NT2/D1 (cell line): ENCODE measurements around the gene CCDC196.
A peak's percentile ranks its signal among the peaks of the same experiment; 100 is the strongest.

Source experiments
- DNase-seq: peaks from one replicate; pipeline ENCODE4 v3.0.0-alpha.2; 2011; ENCODE audit warnings: low read depth, low spot score
- H3K27me3 ChIP-seq: 2 replicates; pipeline ENCODE4 v1.6.0; 2011; ENCODE audit warnings: mild to moderate bottlenecking; ENCODE audit not compliant: insufficient read length, insufficient read depth
- H3K36me3 ChIP-seq: 2 replicates; pipeline ENCODE4 v1.6.1; 2011; ENCODE audit warnings: mild to moderate bottlenecking, low read length, mixed read lengths; ENCODE audit not compliant: insufficient read depth, insufficient read length
- H3K4me1 ChIP-seq: 2 replicates; pipeline ENCODE4 v1.5.1; 2011; ENCODE audit not compliant: insufficient read depth, insufficient read length
- H3K4me3 ChIP-seq: 2 replicates; pipeline ENCODE4 v1.5.1; 2011; ENCODE audit warnings: low read depth; ENCODE audit not compliant: insufficient read length
- H3K9ac ChIP-seq: 2 replicates; pipeline ENCODE4 v1.6.0; 2011; ENCODE audit warnings: low read depth; ENCODE audit not compliant: insufficient read length
- H3K9me3 ChIP-seq: 2 replicates; pipeline ENCODE4 v1.5.1; 2011; ENCODE audit warnings: mild to moderate bottlenecking, low read length; ENCODE audit not compliant: insufficient read depth
- SUZ12 ChIP-seq: IDR thresholded peaks from 2 replicates; pipeline ENCODE4 v1.6.1; 2011; ENCODE audit not compliant: insufficient read length, insufficient read depth; ENCODE audit errors: extremely low read depth
- YY1 ChIP-seq: IDR thresholded peaks from 2 replicates; pipeline ENCODE4 v1.6.1; 2011; ENCODE audit not compliant: insufficient read length, insufficient read depth
- ZNF274 ChIP-seq: IDR thresholded peaks from 2 replicates; pipeline ENCODE4 v1.6.1; 2011; ENCODE audit warnings: mild to moderate bottlenecking, low read depth, low read length

The CCDC196 gene

GRCh38 chr14:66507722-66508546 lies 21.8 kb downstream of the CCDC196 start, which contains the start of gene GPHN:
Gene GPHN (plus strand): TSS chr14:66508147.
- TF ChIP-seq ZNF274 (no peak), YY1 (no peak), SUZ12 (no peak)
- Histone ChIP-seq H3K9ac (peak within 1 kb of the TSS; percentile 91), H3K9me3 (no peaks in the 10 kb centered on the region), H3K4me1 (no peaks in the 10 kb centered on the region), H3K4me3 (peak within 1 kb of the TSS; percentile 76), H3K27me3 (peaks cover 26% of the 10 kb centered on the region), H3K36me3 (no peaks in the 10 kb centered on the region)
- peak; percentile 87 for DNase-seq

GRCh38 chr14:66508547-66508845 lies 22.3 kb downstream of the CCDC196 start:
- H3K9ac ChIP-seq = peak overlapping the region; percentile 91
- TF ChIP-seq YY1 = peak; percentile 40
- no peak for TF ChIP-seq SUZ12
- H3K4me1 ChIP-seq = no peaks in the 10 kb centered on the region
- no peak for DNase-seq
- peak overlapping the region; percentile 76 for H3K4me3 ChIP-seq
- H3K9me3 ChIP-seq = no peaks in the 10 kb centered on the region
- H3K36me3 ChIP-seq = no peaks in the 10 kb centered on the region
- peaks cover 26% of the 10 kb centered on the region for H3K27me3 ChIP-seq

- TF ChIP-seq SUZ12 (no peak), YY1 (no peak), ZNF274 (no peak)
- Histone ChIP-seq H3K36me3 (no peaks in the 10 kb centered on the region), H3K9ac (peak overlapping the region; percentile 91), H3K4me1 (no peaks in the 10 kb centered on the region), H3K9me3 (no peaks in the 10 kb centered on the region), H3K4me3 (peak overlapping the region; percentile 76), H3K27me3 (peaks cover 26% of the 10 kb centered on the region)
- DNase-seq = no peak
These were observed 22.9 kb downstream of the CCDC196 start for GRCh38 chr14:66508846-66509621.

- Histone ChIP-seq H3K9ac (no peak overlapping the region), H3K9me3 (no peaks in the 10 kb centered on the region), H3K4me3 (no peak overlapping the region), H3K27me3 (peaks cover 26% of the 10 kb centered on the region), H3K36me3 (no peaks in the 10 kb centered on the region), H3K4me1 (no peaks in the 10 kb centered on the region)
- DNase-seq = no peak
- no peak for TF ChIP-seq SUZ12
- no peak for TF ChIP-seq YY1
- no peak for TF ChIP-seq ZNF274
These were observed 23.7 kb downstream of the CCDC196 start for GRCh38 chr14:66509874-66510273.

- TF ChIP-seq ZNF274 (no peak), YY1 (no peak), SUZ12 (no peak)
- Histone ChIP-seq H3K27me3 (peaks cover 26% of the 10 kb centered on the region), H3K4me1 (no peaks in the 10 kb centered on the region), H3K9me3 (no peaks in the 10 kb centered on the region), H3K9ac (no peak overlapping the region), H3K36me3 (no peaks in the 10 kb centered on the region), H3K4me3 (no peak overlapping the region)
- no peak for DNase-seq
These were observed 25.7 kb downstream of the CCDC196 start for GRCh38 chr14:66511849-66512248.

GRCh38 chr14:66514213-66514612 lies 28.0 kb downstream of the CCDC196 start:
- Histone ChIP-seq H3K4me3 (no peak overlapping the region), H3K4me1 (no peaks in the 10 kb centered on the region), H3K27me3 (peaks cover 21% of the 10 kb centered on the region), H3K9ac (no peak overlapping the region), H3K9me3 (no peaks in the 10 kb centered on the region), H3K36me3 (no peaks in the 10 kb centered on the region)
- TF ChIP-seq ZNF274 (no peak), SUZ12 (no peak)
- no peak for DNase-seq

GRCh38 chr14:66530526-66530925 lies 44.4 kb downstream of the CCDC196 start:
- Histone ChIP-seq H3K9me3 (no peaks in the 10 kb centered on the region), H3K27me3 (no peaks in the 10 kb centered on the region), H3K9ac (no peak overlapping the region), H3K4me1 (no peaks in the 10 kb centered on the region), H3K36me3 (no peaks in the 10 kb centered on the region), H3K4me3 (no peak overlapping the region)
- TF ChIP-seq YY1 (no peak), SUZ12 (no peak), ZNF274 (no peak)
- no peak for DNase-seq
